Islet of Langerhans (tissue), 1 donor: Measurements from ENCODE around the gene DOCK6.

ENCODE experiments used
- FAIRE-seq: peaks from one replicate; lab custom pipeline; 2011; peaks lifted over from hg19 to GRCh38; lab: Jason Lieb, UNC

DOCK6 gene, protein sequence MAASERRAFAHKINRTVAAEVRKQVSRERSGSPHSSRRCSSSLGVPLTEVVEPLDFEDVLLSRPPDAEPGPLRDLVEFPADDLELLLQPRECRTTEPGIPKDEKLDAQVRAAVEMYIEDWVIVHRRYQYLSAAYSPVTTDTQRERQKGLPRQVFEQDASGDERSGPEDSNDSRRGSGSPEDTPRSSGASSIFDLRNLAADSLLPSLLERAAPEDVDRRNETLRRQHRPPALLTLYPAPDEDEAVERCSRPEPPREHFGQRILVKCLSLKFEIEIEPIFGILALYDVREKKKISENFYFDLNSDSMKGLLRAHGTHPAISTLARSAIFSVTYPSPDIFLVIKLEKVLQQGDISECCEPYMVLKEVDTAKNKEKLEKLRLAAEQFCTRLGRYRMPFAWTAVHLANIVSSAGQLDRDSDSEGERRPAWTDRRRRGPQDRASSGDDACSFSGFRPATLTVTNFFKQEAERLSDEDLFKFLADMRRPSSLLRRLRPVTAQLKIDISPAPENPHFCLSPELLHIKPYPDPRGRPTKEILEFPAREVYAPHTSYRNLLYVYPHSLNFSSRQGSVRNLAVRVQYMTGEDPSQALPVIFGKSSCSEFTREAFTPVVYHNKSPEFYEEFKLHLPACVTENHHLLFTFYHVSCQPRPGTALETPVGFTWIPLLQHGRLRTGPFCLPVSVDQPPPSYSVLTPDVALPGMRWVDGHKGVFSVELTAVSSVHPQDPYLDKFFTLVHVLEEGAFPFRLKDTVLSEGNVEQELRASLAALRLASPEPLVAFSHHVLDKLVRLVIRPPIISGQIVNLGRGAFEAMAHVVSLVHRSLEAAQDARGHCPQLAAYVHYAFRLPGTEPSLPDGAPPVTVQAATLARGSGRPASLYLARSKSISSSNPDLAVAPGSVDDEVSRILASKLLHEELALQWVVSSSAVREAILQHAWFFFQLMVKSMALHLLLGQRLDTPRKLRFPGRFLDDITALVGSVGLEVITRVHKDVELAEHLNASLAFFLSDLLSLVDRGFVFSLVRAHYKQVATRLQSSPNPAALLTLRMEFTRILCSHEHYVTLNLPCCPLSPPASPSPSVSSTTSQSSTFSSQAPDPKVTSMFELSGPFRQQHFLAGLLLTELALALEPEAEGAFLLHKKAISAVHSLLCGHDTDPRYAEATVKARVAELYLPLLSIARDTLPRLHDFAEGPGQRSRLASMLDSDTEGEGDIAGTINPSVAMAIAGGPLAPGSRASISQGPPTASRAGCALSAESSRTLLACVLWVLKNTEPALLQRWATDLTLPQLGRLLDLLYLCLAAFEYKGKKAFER (N-terminal part only)

DNA sequence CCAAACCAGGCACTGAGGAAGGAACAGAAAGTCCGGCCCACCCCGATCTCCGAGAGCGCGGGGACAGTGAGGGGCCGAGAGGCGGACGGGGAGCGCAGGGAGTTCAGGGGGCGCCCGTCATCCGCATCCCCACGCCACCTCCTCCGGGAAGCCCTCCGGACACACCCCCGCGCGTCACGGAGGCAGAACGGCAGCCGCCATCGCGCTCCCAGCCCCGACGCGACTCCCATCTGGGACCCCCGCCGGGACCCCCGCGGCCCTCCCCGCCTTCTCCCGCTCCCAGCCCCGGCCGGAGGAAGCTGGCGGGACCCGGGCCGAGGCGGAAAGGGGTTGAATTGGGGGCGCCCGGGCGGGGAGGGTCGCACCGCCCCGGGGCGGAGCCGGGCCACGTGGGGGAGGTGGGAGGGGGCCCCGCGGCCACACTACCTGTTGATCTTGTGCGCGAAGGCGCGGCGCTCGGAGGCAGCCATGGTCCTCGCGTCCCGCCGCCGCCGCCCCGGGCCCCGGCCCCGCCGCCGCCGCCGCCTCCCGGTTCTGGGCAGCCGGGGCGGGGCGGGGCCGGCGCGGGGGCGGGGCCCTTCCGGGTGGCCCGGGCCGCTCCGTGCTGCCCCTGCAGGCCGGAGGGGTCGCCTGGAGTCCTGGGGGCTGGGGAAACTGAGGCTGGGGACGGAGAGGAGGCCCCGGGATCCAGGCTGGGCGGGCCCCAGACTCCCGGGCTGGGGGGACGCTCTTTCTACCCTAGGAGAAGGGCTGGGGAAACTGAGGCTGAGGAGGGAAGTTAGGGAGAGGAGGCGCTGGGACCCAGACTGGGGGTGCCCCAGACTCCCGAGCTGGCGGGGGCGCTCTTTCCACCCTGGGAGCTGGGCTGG is at the start of gene DOCK6:
Gene DOCK6 (minus strand): TSS at position 554 of the 869 bp plus-strand sequence. CDS start 84 bp downstream, at position 470.
- no peak for FAIRE-seq

- no peak for FAIRE-seq
Measured at GRCh38 chr19:11306337-11306736, 44.0 kb upstream of the DOCK6 start.

GRCh38 chr19:11304936-11305335 is 42.6 kb upstream of the DOCK6 start:
- no peak for FAIRE-seq

DNA sequence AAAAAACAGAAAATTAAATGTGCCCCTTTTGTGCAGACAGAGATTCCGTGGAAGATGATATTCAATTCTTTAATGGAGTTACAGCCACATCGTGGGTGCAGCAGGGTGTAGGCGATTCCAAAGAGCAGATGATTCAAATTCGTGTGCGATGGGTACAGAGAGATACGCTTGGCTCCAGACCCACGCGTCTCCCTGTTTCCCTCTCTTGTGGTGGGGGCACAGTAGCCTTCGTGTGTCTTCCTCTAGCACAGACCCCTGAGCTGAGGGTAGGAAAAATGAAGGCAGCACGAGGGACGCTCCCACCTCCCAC is 38.4 kb upstream of the DOCK6 start:
- no peak for FAIRE-seq

- FAIRE-seq: no peak
Measured at GRCh38 chr19:11299946-11300810, 37.9 kb upstream of the DOCK6 start.

GRCh38 chr19:11296264-11296663 is 33.9 kb upstream of the DOCK6 start:
- FAIRE-seq: no peak

DNA sequence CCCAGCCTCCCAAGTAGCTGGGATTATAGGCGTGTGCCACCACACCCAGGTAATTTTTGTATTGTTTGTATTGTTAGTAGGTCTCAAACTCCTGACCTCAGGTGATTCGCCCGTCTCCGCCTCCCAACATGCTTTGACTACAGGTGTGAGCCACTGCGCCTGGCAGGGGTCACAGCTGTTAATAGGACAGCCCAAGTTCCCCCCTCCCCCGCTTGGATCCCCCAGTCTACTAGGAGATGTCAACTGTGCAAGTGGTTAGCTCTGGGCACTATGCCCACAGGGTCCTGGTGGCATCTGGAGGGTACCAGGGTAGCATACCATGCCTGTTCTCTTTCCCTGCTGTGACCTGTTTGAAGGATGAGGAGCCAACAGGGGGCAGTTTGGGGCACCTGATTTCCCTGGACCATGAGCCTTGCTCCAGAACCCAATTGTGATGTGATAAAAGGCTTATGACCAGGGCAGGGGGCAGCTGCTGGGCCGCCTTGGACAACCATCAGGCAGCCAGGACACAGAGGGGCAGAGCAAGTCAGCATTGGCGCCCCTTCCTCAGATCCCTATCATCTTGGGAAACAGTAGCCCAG is 33.4 kb upstream of the DOCK6 start, which contains the start of gene TSPAN16:
Gene TSPAN16 (plus strand): TSS at position 496 of the 581 bp plus-strand sequence. CDS start 138 bp downstream, outside the sequence.
- FAIRE-seq: no peak

- no peak for FAIRE-seq
Measured at GRCh38 chr19:11295180-11295579, 32.9 kb upstream of the DOCK6 start.

- FAIRE-seq: no peak
Measured at GRCh38 chr19:11293433-11294389, 31.4 kb upstream of the DOCK6 start.

- no peak for FAIRE-seq
Measured at GRCh38 chr19:11291991-11292390, 29.7 kb upstream of the DOCK6 start.

- no peak for FAIRE-seq
Measured at GRCh38 chr19:11291415-11291814, 29.1 kb upstream of the DOCK6 start.

DNA sequence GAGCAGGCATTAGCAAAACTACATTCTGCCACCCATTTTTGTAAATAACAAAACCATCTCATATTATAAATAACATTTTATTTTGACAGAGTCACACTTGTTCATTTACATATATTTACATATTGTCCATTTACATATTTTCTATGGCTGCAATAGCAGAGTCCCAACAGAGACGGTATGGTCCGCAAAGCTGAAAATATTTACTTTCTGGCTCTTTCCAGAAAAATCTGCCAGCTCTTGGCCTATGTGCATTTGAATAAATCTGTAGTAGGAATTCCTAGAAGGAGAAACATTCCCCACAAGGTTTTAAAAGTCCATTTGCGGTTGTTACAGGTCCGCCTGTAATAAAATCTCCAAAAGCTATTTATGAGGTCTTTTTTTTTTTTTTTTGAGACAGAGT is 27.9 kb upstream of the DOCK6 start:
- FAIRE-seq: no peak

- FAIRE-seq: no peak
Measured at GRCh38 chr19:11288349-11288748, 26.0 kb upstream of the DOCK6 start.

DNA sequence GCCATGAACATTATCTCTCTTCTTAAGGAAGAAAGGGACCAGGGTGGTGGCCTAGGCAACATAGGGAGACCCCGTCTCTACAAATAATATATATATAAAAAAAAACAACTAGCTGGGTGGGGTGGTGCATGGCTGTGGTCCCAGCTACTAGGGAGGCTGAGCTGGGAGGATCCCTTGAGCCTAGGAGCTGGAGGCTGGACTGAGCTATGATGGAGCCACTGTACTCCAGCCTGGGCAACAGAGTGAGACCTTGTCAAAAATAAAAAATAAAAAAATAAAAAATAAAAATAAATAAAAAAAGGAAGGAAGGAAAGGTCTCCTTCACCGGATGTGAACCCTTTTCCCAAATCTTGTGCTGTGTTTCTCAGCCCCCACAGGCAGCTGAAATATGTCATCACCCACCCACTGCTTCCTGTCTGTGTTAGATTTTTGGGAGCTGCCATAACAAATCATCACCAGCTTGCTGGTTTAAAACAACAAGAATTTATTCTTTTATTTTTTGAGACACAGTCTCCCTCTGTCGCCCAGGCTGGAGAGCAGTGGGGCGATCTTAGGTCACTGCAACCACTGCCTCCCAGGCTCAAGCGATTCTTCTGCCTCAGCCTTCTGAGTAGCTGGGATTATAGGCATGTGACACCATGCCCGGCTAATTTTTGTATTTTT is 24.1 kb upstream of the DOCK6 start:
- FAIRE-seq: no peak

GRCh38 chr19:11284515-11284914 is 22.2 kb upstream of the DOCK6 start:
- FAIRE-seq: no peak

- no peak for FAIRE-seq
Measured at GRCh38 chr19:11281356-11282049, 19.2 kb upstream of the DOCK6 start.

DNA sequence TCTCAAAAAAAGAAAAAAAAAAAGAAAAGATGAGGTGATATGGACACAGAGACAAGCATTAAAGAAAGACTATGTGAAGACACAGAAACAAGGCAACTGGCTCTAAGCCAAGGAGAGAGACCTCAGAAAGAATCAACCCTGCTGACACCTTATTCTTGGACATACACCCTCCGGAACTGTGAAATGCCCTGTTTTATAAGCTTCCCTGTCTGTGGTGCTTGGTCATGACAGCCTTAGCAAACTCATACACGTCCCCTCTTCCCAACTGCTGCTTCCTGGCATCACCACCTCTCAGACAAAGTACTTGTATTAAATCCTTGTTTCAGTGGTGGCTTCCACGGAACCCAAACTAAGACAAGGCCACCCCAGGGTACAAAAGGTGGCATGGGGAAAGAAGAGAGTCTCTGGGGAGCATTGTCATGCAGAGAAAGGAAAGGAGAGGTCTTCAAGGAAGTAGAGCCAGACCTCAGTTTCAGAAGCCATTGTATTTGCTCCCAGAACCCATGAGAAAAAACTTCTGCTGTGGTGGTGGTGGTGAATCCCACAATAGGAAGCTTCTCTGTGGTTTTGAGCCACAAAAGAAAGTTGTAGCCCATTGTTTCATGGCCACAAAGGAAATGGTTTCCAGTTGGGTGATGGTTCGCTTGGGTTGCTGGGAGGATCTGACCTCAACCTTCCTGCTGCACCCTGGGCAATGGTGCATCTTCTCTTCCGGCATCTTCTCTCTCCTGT is 17.3 kb upstream of the DOCK6 start:
- FAIRE-seq: no peak
